ENCODE measurements around the gene IFIT1B. TPM values are rescaled to one million over a fixed set of nuclear protein-coding genes. Genes with fewer than 3 reads are reported as not detected.

Gene IFIT1B
- total RNA-seq, 1 donor from 2014 or later: not detected

DNA sequence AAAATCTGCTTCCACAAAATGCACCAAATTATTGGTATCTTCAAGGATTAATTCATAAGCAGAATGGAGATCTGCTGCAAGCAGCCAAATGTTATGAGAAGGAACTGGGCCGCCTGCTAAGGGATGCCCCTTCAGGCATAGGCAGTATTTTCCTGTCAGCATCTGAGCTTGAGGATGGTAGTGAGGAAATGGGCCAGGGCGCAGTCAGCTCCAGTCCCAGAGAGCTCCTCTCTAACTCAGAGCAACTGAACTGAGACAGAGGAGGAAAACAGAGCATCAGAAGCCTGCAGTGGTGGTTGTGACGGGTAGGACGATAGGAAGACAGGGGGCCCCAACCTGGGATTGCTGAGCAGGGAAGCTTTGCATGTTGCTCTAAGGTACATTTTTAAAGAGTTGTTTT lies 38.0 kb upstream of the IFIT1B start:
- peaks cover 27% of the 10 kb centered on the region for H3K4me1 Mint-ChIP-seq
- no peak overlapping the region for H3K4me3 Mint-ChIP-seq
- H3K9me3 Mint-ChIP-seq: no peaks in the 10 kb centered on the region
- TF ChIP-seq, protein P1, sequence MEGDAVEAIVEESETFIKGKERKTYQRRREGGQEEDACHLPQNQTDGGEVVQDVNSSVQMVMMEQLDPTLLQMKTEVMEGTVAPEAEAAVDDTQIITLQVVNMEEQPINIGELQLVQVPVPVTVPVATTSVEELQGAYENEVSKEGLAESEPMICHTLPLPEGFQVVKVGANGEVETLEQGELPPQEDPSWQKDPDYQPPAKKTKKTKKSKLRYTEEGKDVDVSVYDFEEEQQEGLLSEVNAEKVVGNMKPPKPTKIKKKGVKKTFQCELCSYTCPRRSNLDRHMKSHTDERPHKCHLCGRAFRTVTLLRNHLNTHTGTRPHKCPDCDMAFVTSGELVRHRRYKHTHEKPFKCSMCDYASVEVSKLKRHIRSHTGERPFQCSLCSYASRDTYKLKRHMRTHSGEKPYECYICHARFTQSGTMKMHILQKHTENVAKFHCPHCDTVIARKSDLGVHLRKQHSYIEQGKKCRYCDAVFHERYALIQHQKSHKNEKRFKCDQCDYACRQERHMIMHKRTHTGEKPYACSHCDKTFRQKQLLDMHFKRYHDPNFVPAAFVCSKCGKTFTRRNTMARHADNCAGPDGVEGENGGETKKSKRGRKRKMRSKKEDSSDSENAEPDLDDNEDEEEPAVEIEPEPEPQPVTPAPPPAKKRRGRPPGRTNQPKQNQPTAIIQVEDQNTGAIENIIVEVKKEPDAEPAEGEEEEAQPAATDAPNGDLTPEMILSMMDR (conservative IDR thresholded peaks at IDR 0.05): no peak
- H3K27ac Mint-ChIP-seq (ENCODE audit: unreplicated experiment): no peak overlapping the region
- no peaks in the 10 kb centered on the region for H3K27me3 Mint-ChIP-seq (ENCODE audit: low read depth)
- H3K36me3 Mint-ChIP-seq (ENCODE audit: low read depth): peaks cover 13% of the 10 kb centered on the region
- DNase-seq (ENCODE audit: low read depth, low spot score): no peak

DNA sequence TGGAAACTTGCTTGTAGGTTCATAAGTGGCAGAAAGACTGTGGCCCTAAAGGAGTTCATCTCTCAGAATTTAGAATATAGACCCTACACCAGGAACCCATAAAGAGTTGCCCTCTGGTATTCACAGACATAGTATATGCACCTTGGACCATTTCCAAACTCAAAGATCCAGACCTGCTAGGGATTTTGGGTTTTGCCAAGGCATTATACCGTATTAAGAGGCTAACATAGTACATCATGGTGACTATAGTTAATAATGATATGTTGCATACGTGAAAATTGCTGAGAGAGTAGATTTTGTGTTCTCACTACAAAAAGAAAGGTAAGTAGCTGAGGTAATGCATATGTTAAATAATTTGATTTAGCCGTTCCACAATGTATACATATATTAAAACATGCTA lies 36.2 kb upstream of the IFIT1B start:
- no peak for DNase-seq (ENCODE audit: low read depth, low spot score)
- H3K36me3 Mint-ChIP-seq (ENCODE audit: low read depth): peaks cover 13% of the 10 kb centered on the region
- no peaks in the 10 kb centered on the region for H3K27me3 Mint-ChIP-seq (ENCODE audit: low read depth)
- H3K27ac Mint-ChIP-seq (ENCODE audit: unreplicated experiment): no peak overlapping the region
- TF ChIP-seq, protein P1 (conservative IDR thresholded peaks at IDR 0.05): no peak
- H3K4me1 Mint-ChIP-seq: peaks cover 39% of the 10 kb centered on the region
- no peak overlapping the region for H3K4me3 Mint-ChIP-seq
- H3K9me3 Mint-ChIP-seq: no peaks in the 10 kb centered on the region

DNA sequence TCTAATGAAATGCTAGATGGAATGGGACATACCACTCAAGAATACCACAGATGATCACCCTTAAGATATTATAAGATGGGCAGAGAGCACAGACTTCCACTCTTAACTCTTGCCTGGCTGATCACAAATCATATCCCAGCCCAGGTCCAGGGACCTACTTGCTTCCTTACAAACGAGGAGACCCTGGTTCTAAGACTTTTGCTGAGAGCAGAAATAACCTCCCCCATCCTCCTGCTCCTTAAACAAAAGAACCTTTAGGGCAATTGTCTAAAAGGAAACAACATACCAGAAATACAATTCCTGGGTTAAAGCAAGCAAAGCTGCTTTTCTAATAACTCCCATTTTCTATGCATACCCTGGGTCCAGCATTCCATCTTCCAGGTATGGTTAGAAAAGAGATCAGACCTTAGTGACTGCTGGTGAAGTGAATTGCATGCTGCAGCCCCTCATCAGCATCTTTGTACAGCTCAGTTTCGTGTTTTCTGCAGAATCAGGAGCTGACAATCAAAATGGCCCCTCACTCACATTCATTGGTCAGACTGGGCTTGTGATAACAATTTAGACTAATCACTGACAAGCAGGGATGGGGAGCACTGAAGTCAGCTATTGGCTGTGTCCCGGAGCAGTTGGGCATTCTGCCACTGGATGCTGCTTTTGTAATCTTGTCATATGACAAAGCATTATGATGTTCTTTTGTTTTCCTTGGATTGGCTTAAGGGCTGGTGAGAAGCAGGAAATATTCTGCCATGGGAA lies 35.5 kb upstream of the IFIT1B start:
- Mint-ChIP-seq H3K4me1 (peaks cover 46% of the 10 kb centered on the region), H3K9me3 (no peaks in the 10 kb centered on the region), H3K27me3 (ENCODE audit: low read depth) (no peaks in the 10 kb centered on the region), H3K36me3 (ENCODE audit: low read depth) (peaks cover 13% of the 10 kb centered on the region), H3K4me3 (peak overlapping the region; percentile 47), H3K27ac (ENCODE audit: unreplicated experiment) (no peak overlapping the region)
- TF ChIP-seq, protein P1 (conservative IDR thresholded peaks at IDR 0.05): no peak
- no peak for DNase-seq (ENCODE audit: low read depth, low spot score)

DNA sequence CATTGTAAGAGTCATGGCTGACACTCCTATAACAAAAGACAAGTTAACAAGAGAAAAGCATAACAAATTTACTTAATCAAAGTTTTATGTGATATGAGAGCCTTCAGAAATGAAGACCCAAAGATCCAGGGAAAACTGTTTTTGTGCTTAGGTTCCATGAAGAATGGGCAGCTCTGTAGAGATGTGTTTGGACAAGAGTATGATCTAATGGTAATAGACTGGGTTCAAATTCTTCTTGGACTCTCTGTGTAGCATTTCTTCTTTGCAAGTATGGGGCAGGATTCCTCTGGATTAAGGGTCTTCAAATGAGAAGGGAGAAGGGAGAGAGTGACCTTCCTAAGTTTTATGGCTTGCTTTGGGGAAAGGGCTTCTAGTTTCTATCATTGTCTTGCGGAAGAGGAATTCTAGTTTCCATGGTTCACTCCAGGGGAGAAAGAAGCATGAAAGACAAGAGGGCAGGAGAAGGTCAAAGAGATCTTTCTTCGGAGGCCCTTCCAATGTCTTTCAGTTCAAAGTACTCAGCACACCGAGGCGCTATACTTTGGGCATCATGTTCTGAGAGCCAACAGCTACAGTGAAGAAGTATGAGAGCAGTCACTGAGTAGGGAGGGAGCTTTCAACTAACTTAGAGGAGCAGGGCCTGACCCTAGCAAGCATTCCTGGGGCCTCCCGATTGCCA lies 34.6 kb upstream of the IFIT1B start:
- no peak for DNase-seq (ENCODE audit: low read depth, low spot score)
- no peak overlapping the region for H3K4me3 Mint-ChIP-seq
- no peak overlapping the region for H3K27ac Mint-ChIP-seq (ENCODE audit: unreplicated experiment)
- no peaks in the 10 kb centered on the region for H3K27me3 Mint-ChIP-seq (ENCODE audit: low read depth)
- TF ChIP-seq, protein P1 (conservative IDR thresholded peaks at IDR 0.05): no peak
- no peaks in the 10 kb centered on the region for H3K9me3 Mint-ChIP-seq
- peaks cover 13% of the 10 kb centered on the region for H3K36me3 Mint-ChIP-seq (ENCODE audit: low read depth)
- peaks cover 54% of the 10 kb centered on the region for H3K4me1 Mint-ChIP-seq

DNA sequence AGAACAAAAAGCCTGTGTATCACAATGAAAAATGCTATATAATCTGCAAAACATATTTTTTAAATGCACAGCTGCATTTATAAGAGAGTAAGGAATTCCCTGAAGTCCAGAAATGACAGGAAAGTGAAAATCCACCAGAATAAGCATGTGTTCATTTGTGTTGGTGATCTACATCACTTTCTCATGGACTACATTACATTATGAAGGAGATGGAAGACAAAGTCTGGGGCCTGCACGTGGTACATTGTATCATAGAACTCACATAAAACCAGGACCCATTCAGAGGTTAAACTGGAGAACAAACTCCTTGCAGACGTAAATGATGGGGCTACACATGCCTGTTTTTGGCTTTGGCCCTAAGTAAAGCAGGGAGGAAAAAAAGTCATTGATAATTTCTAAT lies 33.7 kb upstream of the IFIT1B start:
- peaks cover 64% of the 10 kb centered on the region for H3K4me1 Mint-ChIP-seq
- no peak for DNase-seq (ENCODE audit: low read depth, low spot score)
- H3K27ac Mint-ChIP-seq (ENCODE audit: unreplicated experiment): no peak overlapping the region
- H3K27me3 Mint-ChIP-seq (ENCODE audit: low read depth): no peaks in the 10 kb centered on the region
- H3K9me3 Mint-ChIP-seq: no peaks in the 10 kb centered on the region
- TF ChIP-seq, protein P1 (conservative IDR thresholded peaks at IDR 0.05): no peak
- H3K4me3 Mint-ChIP-seq: no peak overlapping the region
- H3K36me3 Mint-ChIP-seq (ENCODE audit: low read depth): peaks cover 7% of the 10 kb centered on the region

Measured in neural crest cell (in vitro differentiated cells).